ENCODE results near the gene NENF. TPM values are rescaled to one million over a fixed set of nuclear protein-coding genes. Genes with fewer than 3 reads are reported as not detected.

The NENF gene
- total and polyA plus RNA-seq, 2 donors = 36.4 to 52.2 TPM

GRCh38 chr1:212461916-212462660 is 29.4 kb downstream of the NENF start:
- H3K27me3 ChIP-seq (ENCODE audit: control insufficient read depth in 2 of 2, insufficient read depth in 1 of 2, low read length in 1 of 2) = no peaks in the 10 kb centered on the region
- no peak overlapping the region for H3K27ac ChIP-seq (ENCODE audit: low read depth in 1 of 2, low read length in 1 of 2)
- WGBS = 97% methylated on average over 13 of the region's 13 CpGs
- no peak overlapping the region for H3K4me3 ChIP-seq (ENCODE audit: low read length in 2 of 2)
- H3K9me3 ChIP-seq (ENCODE audit: control insufficient read depth in 2 of 2, insufficient read depth in 1 of 2, low read length in 1 of 2) = peaks cover 0 to 13% of the 10 kb centered on the region in 2 donors
- DNase-seq (ENCODE audit: low read depth in 6 of 9, low spot score in 9 of 9) = no peak
- peaks cover 0 to 6% of the 10 kb centered on the region in 2 donors for H3K4me1 ChIP-seq (ENCODE audit: control insufficient read depth in 2 of 2, insufficient read depth in 2 of 2, low read length in 2 of 2)
- no peaks in the 10 kb centered on the region for H3K36me3 ChIP-seq (ENCODE audit: control insufficient read depth in 2 of 2, insufficient read depth in 2 of 2, low read length in 1 of 2)

- Histone ChIP-seq H3K4me1 (ENCODE audit: control insufficient read depth in 2 of 2, insufficient read depth in 2 of 2, low read length in 2 of 2) (no peaks in the 10 kb centered on the region), H3K4me3 (ENCODE audit: low read length in 2 of 2) (no peak overlapping the region), H3K27me3 (ENCODE audit: control insufficient read depth in 2 of 2, insufficient read depth in 1 of 2, low read length in 1 of 2) (no peaks in the 10 kb centered on the region), H3K27ac (ENCODE audit: low read depth in 1 of 2, low read length in 1 of 2) (no peak overlapping the region), H3K9me3 (ENCODE audit: control insufficient read depth in 2 of 2, insufficient read depth in 1 of 2, low read length in 1 of 2) (peaks cover 0 to 3% of the 10 kb centered on the region in 2 donors), H3K36me3 (ENCODE audit: control insufficient read depth in 2 of 2, insufficient read depth in 2 of 2, low read length in 1 of 2) (no peaks in the 10 kb centered on the region)
- no peak for DNase-seq (ENCODE audit: low read depth in 6 of 9, low spot score in 9 of 9)
- WGBS = 95% methylated on average over 7 of the region's 7 CpGs
These were observed 31.0 kb downstream of the NENF start for GRCh38 chr1:212463565-212464285.

GRCh38 chr1:212465311-212465710 is 32.6 kb downstream of the NENF start:
- Histone ChIP-seq H3K4me3 (ENCODE audit: low read length in 2 of 2) (no peak overlapping the region), H3K27me3 (ENCODE audit: control insufficient read depth in 2 of 2, insufficient read depth in 1 of 2, low read length in 1 of 2) (no peaks in the 10 kb centered on the region), H3K27ac (ENCODE audit: low read depth in 1 of 2, low read length in 1 of 2) (no peak overlapping the region), H3K36me3 (ENCODE audit: control insufficient read depth in 2 of 2, insufficient read depth in 2 of 2, low read length in 1 of 2) (no peaks in the 10 kb centered on the region), H3K4me1 (ENCODE audit: control insufficient read depth in 2 of 2, insufficient read depth in 2 of 2, low read length in 2 of 2) (no peaks in the 10 kb centered on the region), H3K9me3 (ENCODE audit: control insufficient read depth in 2 of 2, insufficient read depth in 1 of 2, low read length in 1 of 2) (no peaks in the 10 kb centered on the region)
- WGBS = 96% methylated on average over 7 of the region's 7 CpGs
- DNase-seq (ENCODE audit: low read depth in 6 of 9, low spot score in 9 of 9) = no peak

GRCh38 chr1:212466437-212466836 is 33.7 kb downstream of the NENF start:
- no peak for DNase-seq (ENCODE audit: low read depth in 6 of 9, low spot score in 9 of 9)
- Histone ChIP-seq H3K36me3 (ENCODE audit: control insufficient read depth in 2 of 2, insufficient read depth in 2 of 2, low read length in 1 of 2) (no peaks in the 10 kb centered on the region), H3K27ac (ENCODE audit: low read depth in 1 of 2, low read length in 1 of 2) (no peak overlapping the region), H3K4me3 (ENCODE audit: low read length in 2 of 2) (no peak overlapping the region), H3K9me3 (ENCODE audit: control insufficient read depth in 2 of 2, insufficient read depth in 1 of 2, low read length in 1 of 2) (no peaks in the 10 kb centered on the region), H3K4me1 (ENCODE audit: control insufficient read depth in 2 of 2, insufficient read depth in 2 of 2, low read length in 2 of 2) (no peaks in the 10 kb centered on the region), H3K27me3 (ENCODE audit: control insufficient read depth in 2 of 2, insufficient read depth in 1 of 2, low read length in 1 of 2) (no peaks in the 10 kb centered on the region)
- WGBS = 97% methylated on average over 2 of the region's 2 CpGs

- no peaks in the 10 kb centered on the region for H3K27me3 ChIP-seq (ENCODE audit: control insufficient read depth in 2 of 2, insufficient read depth in 1 of 2, low read length in 1 of 2)
- H3K36me3 ChIP-seq (ENCODE audit: control insufficient read depth in 2 of 2, insufficient read depth in 2 of 2, low read length in 1 of 2) = no peaks in the 10 kb centered on the region
- no peak overlapping the region for H3K4me3 ChIP-seq (ENCODE audit: low read length in 2 of 2)
- 89% methylated on average over 11 of the region's 11 CpGs for WGBS
- no peak overlapping the region for H3K27ac ChIP-seq (ENCODE audit: low read depth in 1 of 2, low read length in 1 of 2)
- H3K4me1 ChIP-seq (ENCODE audit: control insufficient read depth in 2 of 2, insufficient read depth in 2 of 2, low read length in 2 of 2) = no peaks in the 10 kb centered on the region
- DNase-seq (ENCODE audit: low read depth in 6 of 9, low spot score in 9 of 9) = no peak
- H3K9me3 ChIP-seq (ENCODE audit: control insufficient read depth in 2 of 2, insufficient read depth in 1 of 2, low read length in 1 of 2) = no peaks in the 10 kb centered on the region
These were observed 34.4 kb downstream of the NENF start for GRCh38 chr1:212466898-212467650.

GRCh38 chr1:212467843-212468482 is 35.2 kb downstream of the NENF start:
- no peaks in the 10 kb centered on the region for H3K36me3 ChIP-seq (ENCODE audit: control insufficient read depth in 2 of 2, insufficient read depth in 2 of 2, low read length in 1 of 2)
- H3K4me1 ChIP-seq (ENCODE audit: control insufficient read depth in 2 of 2, insufficient read depth in 2 of 2, low read length in 2 of 2) = peaks cover 0 to 6% of the 10 kb centered on the region in 2 donors
- DNase-seq (ENCODE audit: low read depth in 6 of 9, low spot score in 9 of 9) = no peak
- no peak overlapping the region for H3K4me3 ChIP-seq (ENCODE audit: low read length in 2 of 2)
- H3K27me3 ChIP-seq (ENCODE audit: control insufficient read depth in 2 of 2, insufficient read depth in 1 of 2, low read length in 1 of 2) = no peaks in the 10 kb centered on the region
- WGBS = 96% methylated on average over 6 of the region's 6 CpGs
- H3K27ac ChIP-seq (ENCODE audit: low read depth in 1 of 2, low read length in 1 of 2) = no peak overlapping the region
- H3K9me3 ChIP-seq (ENCODE audit: control insufficient read depth in 2 of 2, insufficient read depth in 1 of 2, low read length in 1 of 2) = no peaks in the 10 kb centered on the region

- Histone ChIP-seq H3K4me3 (ENCODE audit: low read length in 2 of 2) (no peak overlapping the region), H3K27me3 (ENCODE audit: control insufficient read depth in 2 of 2, insufficient read depth in 1 of 2, low read length in 1 of 2) (no peaks in the 10 kb centered on the region), H3K27ac (ENCODE audit: low read depth in 1 of 2, low read length in 1 of 2) (no peak overlapping the region), H3K36me3 (ENCODE audit: control insufficient read depth in 2 of 2, insufficient read depth in 2 of 2, low read length in 1 of 2) (no peaks in the 10 kb centered on the region), H3K9me3 (ENCODE audit: control insufficient read depth in 2 of 2, insufficient read depth in 1 of 2, low read length in 1 of 2) (no peaks in the 10 kb centered on the region), H3K4me1 (ENCODE audit: control insufficient read depth in 2 of 2, insufficient read depth in 2 of 2, low read length in 2 of 2) (peaks cover 0 to 6% of the 10 kb centered on the region in 2 donors)
- 90% methylated on average over 15 of the region's 15 CpGs for WGBS
- DNase-seq (ENCODE audit: low read depth in 6 of 9, low spot score in 9 of 9) = no peak
These were observed 37.3 kb downstream of the NENF start for GRCh38 chr1:212470059-212470458.

- WGBS = over 99% methylated on average over 3 of the region's 3 CpGs
- no peak for DNase-seq (ENCODE audit: low read depth in 6 of 9, low spot score in 9 of 9)
- Histone ChIP-seq H3K9me3 (ENCODE audit: control insufficient read depth in 2 of 2, insufficient read depth in 1 of 2, low read length in 1 of 2) (no peaks in the 10 kb centered on the region), H3K27ac (ENCODE audit: low read depth in 1 of 2, low read length in 1 of 2) (no peak overlapping the region), H3K4me1 (ENCODE audit: control insufficient read depth in 2 of 2, insufficient read depth in 2 of 2, low read length in 2 of 2) (peaks cover 0 to 6% of the 10 kb centered on the region in 2 donors), H3K4me3 (ENCODE audit: low read length in 2 of 2) (no peak overlapping the region), H3K27me3 (ENCODE audit: control insufficient read depth in 2 of 2, insufficient read depth in 1 of 2, low read length in 1 of 2) (no peaks in the 10 kb centered on the region), H3K36me3 (ENCODE audit: control insufficient read depth in 2 of 2, insufficient read depth in 2 of 2, low read length in 1 of 2) (no peaks in the 10 kb centered on the region)
These were observed 38.6 kb downstream of the NENF start for GRCh38 chr1:212471286-212471685.

Data from thymus (tissue), 11 donors.